GM12872 (cell line): ENCODE measurements around the gene STK11.

ENCODE experiments used
- TF ChIP-seq, protein P1 (sequence below): IDR thresholded peaks from 3 replicates; pipeline ENCODE4 v1.5.1; 2011; ENCODE audit warnings: low read depth, mild to moderate bottlenecking, low read length, moderate library complexity; ENCODE audit not compliant: insufficient read depth

The STK11 gene, protein sequence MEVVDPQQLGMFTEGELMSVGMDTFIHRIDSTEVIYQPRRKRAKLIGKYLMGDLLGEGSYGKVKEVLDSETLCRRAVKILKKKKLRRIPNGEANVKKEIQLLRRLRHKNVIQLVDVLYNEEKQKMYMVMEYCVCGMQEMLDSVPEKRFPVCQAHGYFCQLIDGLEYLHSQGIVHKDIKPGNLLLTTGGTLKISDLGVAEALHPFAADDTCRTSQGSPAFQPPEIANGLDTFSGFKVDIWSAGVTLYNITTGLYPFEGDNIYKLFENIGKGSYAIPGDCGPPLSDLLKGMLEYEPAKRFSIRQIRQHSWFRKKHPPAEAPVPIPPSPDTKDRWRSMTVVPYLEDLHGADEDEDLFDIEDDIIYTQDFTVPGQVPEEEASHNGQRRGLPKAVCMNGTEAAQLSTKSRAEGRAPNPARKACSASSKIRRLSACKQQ

DNA sequence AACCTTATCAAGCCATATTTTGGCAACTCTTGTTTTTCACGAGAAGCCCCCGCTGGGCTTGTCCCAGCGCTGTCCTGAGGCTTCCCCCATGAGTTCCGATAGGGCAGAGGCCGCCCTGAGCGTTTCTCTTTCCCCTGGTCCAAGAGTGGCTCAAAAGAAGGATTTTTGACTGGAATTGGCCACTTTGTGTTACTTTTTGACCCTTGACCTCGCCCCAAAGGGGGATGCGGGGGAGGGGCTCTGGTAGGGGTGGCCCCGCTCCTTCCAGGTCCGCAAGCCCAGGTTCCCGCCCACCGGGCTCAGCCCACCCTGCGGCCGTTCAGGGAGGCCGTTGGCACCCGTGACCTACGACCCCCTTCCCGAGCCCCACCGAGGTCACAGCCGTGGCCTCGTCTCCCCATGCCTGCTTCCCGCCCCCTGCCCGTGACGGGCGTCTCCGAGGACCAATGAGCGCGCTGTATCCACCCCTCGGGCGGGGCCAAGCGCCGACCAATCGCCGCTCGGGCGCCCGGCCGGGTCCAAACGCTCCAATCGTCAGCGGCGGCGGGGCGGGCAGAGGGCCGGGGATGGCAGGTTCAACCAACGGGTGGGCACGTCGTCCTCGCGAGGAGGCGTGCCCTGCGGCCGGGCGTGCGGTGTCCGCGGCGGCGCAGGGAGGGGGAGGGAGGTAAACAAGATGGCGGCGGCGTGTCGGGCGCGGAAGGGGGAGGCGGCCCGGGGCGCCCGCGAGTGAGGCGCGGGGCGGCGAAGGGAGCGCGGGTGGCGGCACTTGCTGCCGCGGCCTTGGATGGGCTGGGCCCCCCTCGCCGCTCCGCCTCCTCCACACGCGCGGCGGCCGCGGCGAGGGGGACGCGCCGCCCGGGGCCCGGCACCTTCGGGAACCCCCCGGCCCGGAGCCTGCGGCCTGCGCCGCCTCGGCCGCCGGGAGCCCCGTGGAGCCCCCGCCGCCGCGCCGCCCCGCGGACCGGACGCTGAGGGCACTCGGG lies at the start of gene STK11:
TSS of gene STK11 (plus strand) at position 665 of the 986 bp plus-strand sequence. CDS start 1,136 bp downstream, outside the sequence.
- TF ChIP-seq, protein P1, sequence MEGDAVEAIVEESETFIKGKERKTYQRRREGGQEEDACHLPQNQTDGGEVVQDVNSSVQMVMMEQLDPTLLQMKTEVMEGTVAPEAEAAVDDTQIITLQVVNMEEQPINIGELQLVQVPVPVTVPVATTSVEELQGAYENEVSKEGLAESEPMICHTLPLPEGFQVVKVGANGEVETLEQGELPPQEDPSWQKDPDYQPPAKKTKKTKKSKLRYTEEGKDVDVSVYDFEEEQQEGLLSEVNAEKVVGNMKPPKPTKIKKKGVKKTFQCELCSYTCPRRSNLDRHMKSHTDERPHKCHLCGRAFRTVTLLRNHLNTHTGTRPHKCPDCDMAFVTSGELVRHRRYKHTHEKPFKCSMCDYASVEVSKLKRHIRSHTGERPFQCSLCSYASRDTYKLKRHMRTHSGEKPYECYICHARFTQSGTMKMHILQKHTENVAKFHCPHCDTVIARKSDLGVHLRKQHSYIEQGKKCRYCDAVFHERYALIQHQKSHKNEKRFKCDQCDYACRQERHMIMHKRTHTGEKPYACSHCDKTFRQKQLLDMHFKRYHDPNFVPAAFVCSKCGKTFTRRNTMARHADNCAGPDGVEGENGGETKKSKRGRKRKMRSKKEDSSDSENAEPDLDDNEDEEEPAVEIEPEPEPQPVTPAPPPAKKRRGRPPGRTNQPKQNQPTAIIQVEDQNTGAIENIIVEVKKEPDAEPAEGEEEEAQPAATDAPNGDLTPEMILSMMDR: no peak

DNA sequence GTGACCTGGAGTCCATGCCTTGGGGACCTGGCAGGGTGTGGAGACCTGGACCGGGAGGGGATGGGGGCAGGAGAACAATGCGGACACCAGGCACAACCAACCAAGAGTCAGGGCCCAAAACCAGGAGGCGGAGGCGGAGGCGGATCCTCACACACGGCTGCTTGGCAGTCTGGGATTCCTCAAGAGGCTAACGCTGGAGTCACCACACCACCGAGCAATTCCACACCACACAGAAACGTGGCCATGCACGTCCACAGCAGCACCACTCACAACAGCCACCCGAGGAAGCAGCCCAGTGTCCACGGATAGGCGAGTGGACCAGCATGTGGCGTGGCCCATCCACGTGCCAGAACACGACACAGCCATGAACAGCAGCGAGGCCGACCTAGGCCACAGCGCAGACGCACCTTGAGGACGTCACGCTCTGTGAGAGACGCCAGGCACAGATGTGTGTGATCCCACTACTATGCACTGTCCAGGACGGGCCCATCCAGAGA lies 49.2 kb upstream of the STK11 start:
- TF ChIP-seq, protein P1: no peak

DNA sequence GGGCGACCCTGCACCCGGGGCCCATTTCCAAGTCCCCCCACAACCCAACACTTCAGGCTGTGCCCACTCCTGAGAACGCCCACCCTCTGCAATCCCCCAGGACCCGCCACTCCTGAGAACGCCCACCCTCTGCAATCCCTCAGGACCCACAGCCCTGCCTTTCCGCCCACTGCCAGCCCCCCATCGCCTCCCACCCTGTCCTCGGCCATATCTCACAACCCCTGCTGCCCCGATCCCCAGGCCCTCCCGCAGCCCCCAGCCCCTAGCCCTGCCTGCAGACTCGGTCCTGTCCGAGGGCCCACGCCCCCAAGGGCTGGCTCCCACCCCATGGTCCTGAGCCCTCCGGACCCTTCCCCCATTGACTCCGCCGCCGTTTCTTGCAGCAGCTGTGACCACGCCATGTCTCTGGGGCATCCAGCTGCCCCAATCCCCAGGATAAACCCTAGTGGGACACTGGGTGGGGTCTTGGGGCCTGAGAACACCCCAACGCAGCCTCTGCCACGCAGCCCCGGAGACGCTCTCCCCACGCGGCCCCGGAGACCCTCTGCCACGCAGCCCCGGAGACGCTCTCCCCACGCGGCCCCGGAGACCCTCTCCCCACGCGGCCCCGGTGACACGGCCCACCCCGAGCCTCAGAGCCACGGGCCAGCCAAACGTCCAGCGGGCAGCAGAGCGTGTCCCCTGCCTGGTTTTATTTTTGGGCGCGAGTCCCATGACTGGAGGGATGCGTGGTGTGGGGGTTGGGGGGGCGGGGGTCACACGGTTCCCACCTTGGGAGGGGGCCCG lies 48.6 kb upstream of the STK11 start:
- TF ChIP-seq, protein P1: no peak

DNA sequence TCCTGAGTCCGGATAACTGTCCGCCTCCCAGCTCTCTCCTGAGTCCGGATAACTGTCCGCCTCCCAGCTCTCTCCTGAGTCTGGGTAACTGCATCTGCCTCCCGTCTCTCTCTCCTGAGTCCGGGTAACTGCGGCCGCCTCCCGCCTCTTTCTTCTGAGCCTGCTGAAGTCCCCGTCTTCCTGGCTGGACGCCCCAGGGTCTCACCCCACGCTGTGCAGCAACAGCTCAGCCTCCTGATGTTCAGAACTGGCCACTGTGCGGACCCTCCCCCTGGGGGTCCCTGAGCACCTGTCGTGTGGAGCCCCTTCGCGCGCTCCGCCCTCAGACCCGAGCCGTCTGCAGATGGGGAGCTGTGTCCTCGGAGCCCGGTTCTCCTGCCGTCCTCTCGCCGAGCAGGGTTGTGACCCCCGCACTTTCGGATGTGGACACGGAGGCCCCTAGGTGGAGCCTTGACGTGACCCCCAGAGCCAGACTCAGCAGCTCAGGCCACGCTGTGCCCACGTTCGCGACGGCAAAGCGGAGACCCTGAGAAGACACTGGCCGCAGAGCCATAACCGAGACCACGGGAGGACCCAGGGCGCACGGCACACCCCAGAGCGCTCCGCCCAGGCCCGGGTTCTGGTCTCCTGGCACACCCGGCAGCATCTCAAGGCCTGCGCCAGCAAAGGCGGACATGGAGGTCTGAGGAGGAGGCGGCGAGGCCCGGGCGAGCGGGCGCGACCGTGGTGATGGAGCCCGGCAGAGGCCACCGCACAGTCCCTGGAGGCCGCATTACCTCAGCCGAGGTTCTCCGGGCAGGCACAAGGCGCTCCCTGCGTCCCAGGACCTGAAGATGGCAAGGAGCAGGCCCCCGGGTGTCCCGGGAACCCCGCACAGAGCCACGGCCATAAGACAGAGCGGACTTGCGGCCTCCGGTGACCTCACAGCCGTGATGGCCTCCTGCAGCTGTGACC lies 47.4 kb upstream of the STK11 start:
- TF ChIP-seq, protein P1: no peak

DNA sequence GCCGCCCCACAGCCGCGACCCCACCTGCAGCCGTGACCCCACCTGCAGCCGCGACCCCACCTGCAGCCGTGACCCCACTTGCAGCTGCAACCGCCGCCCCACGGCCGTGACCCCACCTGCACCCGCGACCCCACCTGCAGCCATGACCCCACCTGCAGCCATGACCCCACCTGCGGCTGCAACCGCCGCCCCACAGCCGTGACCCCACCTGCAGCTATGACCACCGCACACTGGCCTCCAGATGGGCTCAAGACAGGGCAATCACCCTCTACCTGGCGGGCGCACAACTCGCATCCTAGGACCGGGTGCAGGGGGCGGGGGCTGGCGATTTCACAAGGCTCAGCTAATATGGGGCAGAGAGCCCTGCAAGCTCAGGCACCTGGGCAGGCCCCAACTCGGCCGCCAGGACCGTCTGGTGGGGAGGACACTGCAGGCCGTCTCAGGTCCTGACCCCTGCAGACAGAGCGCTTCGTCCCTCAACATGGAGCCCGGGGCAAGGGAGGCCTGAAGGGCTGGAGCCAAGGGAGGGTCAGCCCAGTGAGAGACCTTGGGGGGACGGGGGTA lies 46.6 kb upstream of the STK11 start:
- TF ChIP-seq, protein P1: no peak

DNA sequence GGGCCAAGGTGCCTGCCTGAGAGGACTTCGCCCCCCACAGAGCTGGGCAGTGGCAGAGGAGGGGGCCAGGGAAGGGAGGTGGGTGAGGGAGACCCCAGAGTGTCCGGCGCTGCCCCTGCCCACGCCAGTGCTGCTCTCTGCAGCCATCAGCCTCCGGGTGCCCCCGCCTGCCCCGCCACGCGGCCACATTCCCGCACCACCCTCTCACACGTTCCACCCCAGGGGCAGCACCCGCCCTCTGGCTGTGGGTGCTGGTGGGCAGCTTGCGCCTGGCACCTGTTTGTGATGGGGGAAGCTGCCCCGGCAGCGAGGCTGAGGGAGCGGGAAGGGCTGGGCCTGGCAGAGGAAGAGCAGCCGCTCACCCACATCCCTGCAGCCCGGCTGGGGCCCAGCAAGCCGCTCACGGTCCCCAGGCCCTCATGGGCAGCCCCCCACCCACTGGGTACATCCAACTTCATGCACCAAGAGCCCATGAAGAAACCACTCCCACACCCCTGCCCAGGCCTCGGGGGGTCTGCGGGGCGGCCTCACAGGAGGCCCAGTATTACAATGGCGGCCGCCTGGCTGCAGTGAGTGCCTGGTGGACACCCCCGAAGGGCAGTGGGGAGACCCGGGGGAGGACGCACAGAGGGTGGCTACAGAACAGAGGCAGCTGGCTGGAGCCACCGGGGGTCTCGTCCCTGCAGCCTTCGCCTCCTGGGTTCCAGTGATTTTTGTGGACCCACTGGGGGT lies 45.5 kb upstream of the STK11 start:
- TF ChIP-seq, protein P1: no peak
